ENCODE data around the gene CXorf38.
"Not testable (repeated sequence)": the region's sequence is repeated elsewhere in the genome, so short reads cannot be mapped to it uniquely, and the experiment has no call there.

The CXorf38 gene

GRCh38 chrX:40607381-40607780, 40.0 kb downstream of the CXorf38 start:
- peaks cover 20% of the 10 kb centered on the region for H3K36me3 Mint-ChIP-seq (ENCODE audit: low read depth)
- H3K4me1 Mint-ChIP-seq (ENCODE audit: low read depth), result no peaks in the 10 kb centered on the region
- DNase-seq, result no peak
- H3K27me3 Mint-ChIP-seq, result peaks cover 24% of the 10 kb centered on the region
- H3K9me3 Mint-ChIP-seq, result no peaks in the 10 kb centered on the region
- no peak overlapping the region for H3K4me3 Mint-ChIP-seq
- H3K27ac Mint-ChIP-seq, result no peak overlapping the region

GRCh38 chrX:40603446-40603845, 43.9 kb downstream of the CXorf38 start:
- H3K27me3 Mint-ChIP-seq, result peaks cover 36% of the 10 kb centered on the region
- peaks cover 46% of the 10 kb centered on the region for H3K36me3 Mint-ChIP-seq (ENCODE audit: low read depth)
- DNase-seq, result no peak
- no peaks in the 10 kb centered on the region for H3K9me3 Mint-ChIP-seq
- H3K4me1 Mint-ChIP-seq (ENCODE audit: low read depth), result no peaks in the 10 kb centered on the region
- H3K4me3 Mint-ChIP-seq, result no peak overlapping the region
- no peak overlapping the region for H3K27ac Mint-ChIP-seq

GRCh38 chrX:40589616-40590321, 57.6 kb downstream of the CXorf38 start:
- peaks cover 48% of the 10 kb centered on the region for H3K4me1 Mint-ChIP-seq (ENCODE audit: low read depth)

GRCh38 chrX:40587623-40588022, 59.7 kb downstream of the CXorf38 start:
- Mint-ChIP-seq H3K27ac (peak overlapping the region; percentile 5), H3K36me3 (ENCODE audit: low read depth) (peaks cover 24% of the 10 kb centered on the region), H3K27me3 (peaks cover 61% of the 10 kb centered on the region), H3K4me1 (ENCODE audit: low read depth) (peaks cover 60% of the 10 kb centered on the region)
- DNase-seq, H3K9me3 Mint-ChIP-seq, H3K4me3 Mint-ChIP-seq: not testable (repeated sequence)

More at GRCh38 chrX:40589616-40590321, 57.6 kb downstream of the CXorf38 start:
- Mint-ChIP-seq H3K27ac (peak overlapping the region; percentile 88), H3K27me3 (peaks cover 49% of the 10 kb centered on the region), H3K36me3 (ENCODE audit: low read depth) (peaks cover 38% of the 10 kb centered on the region)
- H3K4me3 Mint-ChIP-seq, H3K9me3 Mint-ChIP-seq: not testable (repeated sequence)
- peak; percentile 37 for DNase-seq

GRCh38 chrX:40582811-40583210, 64.5 kb downstream of the CXorf38 start:
- Mint-ChIP-seq H3K27me3 (peaks cover 68% of the 10 kb centered on the region), H3K4me3 (peak overlapping the region; percentile 50), H3K27ac (no peak overlapping the region), H3K9me3 (no peaks in the 10 kb centered on the region), H3K4me1 (ENCODE audit: low read depth) (peaks cover 48% of the 10 kb centered on the region), H3K36me3 (ENCODE audit: low read depth) (peaks cover 3% of the 10 kb centered on the region)
- no peak for DNase-seq

- Mint-ChIP-seq H3K4me1 (ENCODE audit: low read depth) (peaks cover 42% of the 10 kb centered on the region), H3K27me3 (peaks cover 71% of the 10 kb centered on the region)
- not testable (repeated sequence) for H3K9me3 Mint-ChIP-seq
Observed at GRCh38 chrX:40582178-40582577, 65.2 kb downstream of the CXorf38 start.

GRCh38 chrX:40581336-40581920, 65.9 kb downstream of the CXorf38 start:
- Mint-ChIP-seq H3K27me3 (peaks cover 68% of the 10 kb centered on the region), H3K4me3 (peak overlapping the region; percentile 86), H3K27ac (peak overlapping the region; percentile 80), H3K9me3 (no peaks in the 10 kb centered on the region), H3K4me1 (ENCODE audit: low read depth) (peaks cover 36% of the 10 kb centered on the region), H3K36me3 (ENCODE audit: low read depth) (peaks cover 3% of the 10 kb centered on the region)
- DNase-seq, result no peak

More at GRCh38 chrX:40582178-40582577, 65.2 kb downstream of the CXorf38 start:
- not testable (repeated sequence) for H3K36me3 Mint-ChIP-seq (ENCODE audit: low read depth); DNase-seq
- Mint-ChIP-seq H3K4me3 (peak overlapping the region; percentile 86), H3K27ac (peak overlapping the region; percentile 80)

- no peaks in the 10 kb centered on the region for H3K9me3 Mint-ChIP-seq
- peak within 1 kb of the TSS; percentile 94 for H3K27ac Mint-ChIP-seq
- peak within 1 kb of the TSS; percentile 86 for H3K4me3 Mint-ChIP-seq
- H3K27me3 Mint-ChIP-seq, result peaks cover 66% of the 10 kb centered on the region
- peaks cover 30% of the 10 kb centered on the region for H3K4me1 Mint-ChIP-seq (ENCODE audit: low read depth)
- peaks cover 3% of the 10 kb centered on the region for H3K36me3 Mint-ChIP-seq (ENCODE audit: low read depth)
- DNase-seq, result peak; percentile 87
Observed at GRCh38 chrX:40580537-40581335, 66.6 kb downstream of the CXorf38 start, which contains the start of gene ATP6AP2. Gene ATP6AP2, plus strand, starts transcription at chrX:40580970. Its CDS starts 96 bp downstream, at chrX:40581066.

GRCh38 chrX:40579900-40580536, 67.3 kb downstream of the CXorf38 start:
- Mint-ChIP-seq H3K36me3 (ENCODE audit: low read depth) (peaks cover 3% of the 10 kb centered on the region), H3K27ac (peak overlapping the region; percentile 94), H3K27me3 (peaks cover 66% of the 10 kb centered on the region), H3K4me1 (ENCODE audit: low read depth) (peaks cover 26% of the 10 kb centered on the region), H3K4me3 (peak overlapping the region; percentile 86), H3K9me3 (no peaks in the 10 kb centered on the region)
- DNase-seq, result no peak

- H3K4me3 Mint-ChIP-seq, result no peak overlapping the region
- no peaks in the 10 kb centered on the region for H3K9me3 Mint-ChIP-seq
- H3K4me1 Mint-ChIP-seq (ENCODE audit: low read depth), result peaks cover 26% of the 10 kb centered on the region
- peaks cover 3% of the 10 kb centered on the region for H3K36me3 Mint-ChIP-seq (ENCODE audit: low read depth)
- H3K27ac Mint-ChIP-seq, result no peak overlapping the region
- H3K27me3 Mint-ChIP-seq, result peaks cover 71% of the 10 kb centered on the region
- DNase-seq, result no peak
Observed at GRCh38 chrX:40579141-40579540, 68.2 kb downstream of the CXorf38 start.

- peaks cover 67% of the 10 kb centered on the region for H3K27me3 Mint-ChIP-seq
Observed at GRCh38 chrX:40578039-40578695, 69.2 kb downstream of the CXorf38 start.

More at GRCh38 chrX:40578039-40578695, 69.2 kb downstream of the CXorf38 start:
- H3K36me3 Mint-ChIP-seq (ENCODE audit: low read depth), result peaks cover 3% of the 10 kb centered on the region
- no peak for DNase-seq
- no peak overlapping the region for H3K4me3 Mint-ChIP-seq
- peaks cover 20% of the 10 kb centered on the region for H3K4me1 Mint-ChIP-seq (ENCODE audit: low read depth)
- H3K9me3 Mint-ChIP-seq, result no peaks in the 10 kb centered on the region
- no peak overlapping the region for H3K27ac Mint-ChIP-seq
